Right cardiac atrium (tissue), 5 donors: Measurements from ENCODE around the gene NEAT1. TPM values are rescaled to one million over a fixed set of nuclear protein-coding genes. Genes with fewer than 3 reads are reported as not detected.
A peak's percentile ranks its signal among the peaks of the same experiment; 100 is the strongest.

Experiments used
- ATAC-seq, 2 donors: fragments of 200-7000 bp; cut with Tn5 transposase; one replicate each; pipeline versions ENCODE4 v1.8.0 to v1.9.1; 2020; ENCODE audit warnings: moderate library complexity in 2 of 2, mild to moderate bottlenecking in 1 of 2
- DNase-seq, 3 donors: peaks; one replicate each; pipeline ENCODE4 v3.0.0-alpha.2; 2020
- H3K27ac ChIP-seq: one replicate; pipeline ENCODE4 v1.5.1; 2013; ENCODE audit warnings: mild to moderate bottlenecking, low read length, control low read depth, moderate library complexity
- H3K27me3 ChIP-seq: one replicate; pipeline ENCODE4 v1.6.1; 2013; ENCODE audit not compliant: control insufficient read depth, insufficient read depth
- H3K4me1 ChIP-seq: one replicate; pipeline ENCODE4 v1.6.1; 2013; ENCODE audit warnings: low read length; ENCODE audit not compliant: control insufficient read depth, insufficient read depth
- H3K4me3 ChIP-seq: one replicate; pipeline ENCODE4 v1.5.1; 2013; ENCODE audit warnings: low read length, control low read depth
- H3K9me3 ChIP-seq: one replicate; pipeline ENCODE4 v1.6.1; 2013; ENCODE audit warnings: low read length; ENCODE audit not compliant: control insufficient read depth
- WGBS: extraction: QIAGEN DNeasy Blood & Tissue Kit; methylation state at CpG from one replicate; pipeline ENCODE4 v1.1.7; 2013; 5-methylcytosine and 5-hydroxymethylcytosine counted together
- intact Hi-C, 4 donors: fragments of 100-400 bp; cut with DNase I; formaldehyde crosslinking; loops; one replicate each; pipeline versions ENCODE4 v1.11.0 to v1.14.0; 2022 to 2023
- polyA plus RNA-seq: library from polyadenylated mRNA; stranded (reverse); fragments of 200-250 nt; gene quantifications from one replicate; pipeline ENCODE4 v1.2.3, GENCODE V29; 2013
- total RNA-seq, 4 donors: library from RNA; stranded (reverse); fragmentation: NEBNext Ultra II Directional; extraction: Animal tissue kit (Norgen Biotek cat#: 25700); gene quantifications; one replicate each; pipeline ENCODE4 v1.2.1, GENCODE V29; 2021
- donor health status: healthy with polysubstance abuse.
- donor health status: DM: no; HTN: yes; CAD: no.
- donor health status: DM: no; HTN: no; CAD: no.
- donor health status: DM: no; HTN: yes; CAD: no; lungs with severe emphysema.
- donor health status: DM: yes; HTN: yes; CAD: no.

NEAT1 gene
- total and polyA plus RNA-seq, 5 donors, result 346 to 441 (median 440) TPM

DNA sequence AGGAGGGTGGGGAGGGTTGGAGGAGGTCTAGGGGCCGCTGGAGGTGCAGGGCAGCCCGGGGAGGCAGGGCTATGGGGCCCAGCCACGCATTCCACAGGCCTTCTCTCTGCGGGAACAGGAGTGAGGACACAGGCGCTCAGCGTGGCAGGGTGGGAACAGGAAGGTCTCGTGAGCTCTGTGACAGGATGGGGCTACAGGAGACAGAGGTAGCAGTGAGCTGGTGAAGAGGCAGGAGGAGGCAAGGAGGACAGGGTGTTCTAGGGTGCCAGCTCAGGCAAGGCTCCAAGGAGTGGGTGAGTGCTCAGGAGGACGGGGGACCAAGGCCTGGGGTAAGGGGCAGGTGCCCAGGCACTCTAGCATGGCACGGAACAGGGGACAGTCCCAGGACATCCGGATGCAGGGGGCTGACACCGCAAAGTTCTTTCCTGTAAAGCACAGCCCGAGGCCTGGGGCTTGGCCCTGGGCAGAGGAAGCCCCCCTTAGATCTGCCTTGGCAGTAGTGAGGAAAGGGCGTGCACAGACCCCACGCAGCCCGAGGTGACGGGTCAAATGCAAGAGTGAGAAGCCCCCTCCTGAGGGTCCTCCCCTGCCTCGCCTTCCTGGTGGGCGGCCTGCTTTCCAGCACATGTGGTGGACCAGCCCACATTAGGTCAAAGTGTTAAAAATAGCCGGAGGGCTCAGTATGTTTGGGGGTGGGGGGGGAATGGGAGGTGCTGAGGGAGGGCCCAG is 4.7 kb upstream of the NEAT1 start:
- Histone ChIP-seq H3K4me3 (no peak overlapping the region), H3K27me3 (no peaks in the 10 kb centered on the region), H3K9me3 (no peaks in the 10 kb centered on the region), H3K4me1 (peaks cover 14% of the 10 kb centered on the region), H3K27ac (peak overlapping the region; percentile 95)
- ATAC-seq (peak; percentile 2 to 3), DNase-seq (peak; percentile 66 to 85 (median 85))
- intact Hi-C loops, result loop anchor here in 3 of 4 donors (2.0 to 5.0 kb wide), 3 partner anchors 81 to 94 kb away; partner anchors contain the start of gene MALAT1 (in 1 of the 3)
- 9% methylated on average over 19 of the region's 19 CpGs for WGBS

DNA sequence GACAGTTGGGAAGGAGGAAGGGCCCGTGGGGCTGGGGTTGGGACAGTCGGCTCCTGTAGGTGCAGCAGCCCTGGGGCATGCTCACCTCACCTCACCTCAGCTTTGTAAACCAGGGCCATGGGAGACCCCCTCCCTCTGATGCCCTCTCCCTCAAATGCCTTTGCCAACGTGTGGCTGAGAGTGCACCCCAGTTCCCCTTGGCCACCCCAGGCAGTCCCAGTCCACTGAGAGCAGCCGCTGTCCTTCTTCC is 4.2 kb upstream of the NEAT1 start:
- ATAC-seq (no peak), DNase-seq (no peak)
- no peaks in the 10 kb centered on the region for H3K27me3 ChIP-seq
- WGBS, result 0% methylated on average over 4 of the region's 4 CpGs
- intact Hi-C loops, result loop anchor here in 3 of 4 donors (2.0 to 5.0 kb wide), 3 partner anchors 80 to 94 kb away; partner anchors contain the start of gene MALAT1 (in 1 of the 3)
- H3K9me3 ChIP-seq, result no peaks in the 10 kb centered on the region
- no peak overlapping the region for H3K4me3 ChIP-seq
- H3K27ac ChIP-seq, result peak overlapping the region; percentile 95
- peaks cover 14% of the 10 kb centered on the region for H3K4me1 ChIP-seq

DNA sequence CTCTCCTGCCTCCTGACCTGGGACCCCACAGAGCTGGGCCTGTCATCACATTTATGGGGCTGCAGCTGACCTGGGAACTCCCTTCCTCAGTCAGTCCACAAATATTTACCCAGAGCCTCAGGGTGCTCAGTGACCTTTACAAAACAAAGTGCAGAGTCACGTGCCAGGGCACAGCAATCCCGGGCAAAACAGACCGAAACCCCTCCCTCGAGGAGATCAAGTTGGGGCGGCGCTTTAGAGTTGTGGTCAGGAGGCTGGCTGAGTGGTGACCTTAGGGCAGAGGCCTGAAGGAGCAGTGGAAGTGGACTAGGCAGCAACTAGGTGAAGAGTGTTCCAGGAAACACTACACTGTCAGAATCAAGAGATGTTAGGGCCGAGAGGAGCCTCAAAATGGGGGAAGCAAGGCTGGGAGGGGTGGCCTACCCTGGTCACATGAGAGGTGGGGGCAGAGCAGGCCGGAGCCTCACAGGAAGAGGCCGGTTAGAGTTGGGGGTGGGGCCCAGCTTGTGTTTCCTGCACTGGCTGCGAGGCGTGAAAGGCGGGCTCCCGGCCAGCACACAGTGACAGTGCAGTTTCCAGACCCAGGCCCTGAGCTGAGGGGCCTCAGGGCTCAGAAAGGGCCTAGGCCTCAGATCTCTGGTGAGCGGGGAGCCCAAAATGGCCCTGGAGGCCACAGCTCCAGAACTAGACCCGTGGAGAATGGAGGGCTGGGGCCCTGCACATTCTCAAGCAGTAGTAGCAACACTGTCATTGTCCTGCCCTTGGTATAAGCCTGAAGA is 3.7 kb upstream of the NEAT1 start:
- Histone ChIP-seq H3K27me3 (no peaks in the 10 kb centered on the region), H3K4me3 (peak overlapping the region; percentile 43), H3K9me3 (no peaks in the 10 kb centered on the region), H3K4me1 (peaks cover 14% of the 10 kb centered on the region), H3K27ac (peak overlapping the region; percentile 95)
- ATAC-seq (peak; percentile 63), DNase-seq (peak; percentile 99 to 100 (median 99))
- WGBS, result under 1% methylated on average over 15 of the region's 15 CpGs
- intact Hi-C loops, result loop anchor here in 3 of 4 donors (2.0 to 5.0 kb wide), 3 partner anchors 80 to 93 kb away; partner anchors contain the start of gene MALAT1 (in 1 of the 3)

DNA sequence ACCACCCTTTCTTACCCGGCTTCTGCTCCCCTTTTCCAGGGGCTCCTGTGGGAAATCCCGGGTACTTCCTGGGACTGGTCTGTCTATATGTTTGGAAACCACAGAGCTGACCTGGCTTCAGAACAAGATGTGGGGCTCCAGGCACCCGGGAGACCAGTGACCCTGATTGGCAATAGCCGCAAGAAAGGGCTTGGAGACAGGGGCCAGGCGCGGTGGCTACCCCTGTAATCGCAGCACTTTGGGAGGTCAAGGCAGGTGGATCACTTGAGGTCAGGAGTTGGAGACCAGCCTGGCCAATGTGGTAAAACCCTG is 3.2 kb upstream of the NEAT1 start:
- Histone ChIP-seq H3K27ac (peak overlapping the region; percentile 95), H3K27me3 (no peaks in the 10 kb centered on the region), H3K4me3 (peak overlapping the region; percentile 43), H3K9me3 (no peaks in the 10 kb centered on the region), H3K4me1 (peaks cover 14% of the 10 kb centered on the region)
- intact Hi-C loops, result loop anchor here in 3 of 4 donors (2.0 to 5.0 kb wide), 3 partner anchors 79 to 93 kb away; partner anchors contain the start of gene MALAT1 (in 1 of the 3)
- peak in 2 of 3 donors; percentile 65 to 67 for DNase-seq
- ATAC-seq, result no peak
- 23% methylated on average over 7 of the region's 7 CpGs for WGBS

DNA sequence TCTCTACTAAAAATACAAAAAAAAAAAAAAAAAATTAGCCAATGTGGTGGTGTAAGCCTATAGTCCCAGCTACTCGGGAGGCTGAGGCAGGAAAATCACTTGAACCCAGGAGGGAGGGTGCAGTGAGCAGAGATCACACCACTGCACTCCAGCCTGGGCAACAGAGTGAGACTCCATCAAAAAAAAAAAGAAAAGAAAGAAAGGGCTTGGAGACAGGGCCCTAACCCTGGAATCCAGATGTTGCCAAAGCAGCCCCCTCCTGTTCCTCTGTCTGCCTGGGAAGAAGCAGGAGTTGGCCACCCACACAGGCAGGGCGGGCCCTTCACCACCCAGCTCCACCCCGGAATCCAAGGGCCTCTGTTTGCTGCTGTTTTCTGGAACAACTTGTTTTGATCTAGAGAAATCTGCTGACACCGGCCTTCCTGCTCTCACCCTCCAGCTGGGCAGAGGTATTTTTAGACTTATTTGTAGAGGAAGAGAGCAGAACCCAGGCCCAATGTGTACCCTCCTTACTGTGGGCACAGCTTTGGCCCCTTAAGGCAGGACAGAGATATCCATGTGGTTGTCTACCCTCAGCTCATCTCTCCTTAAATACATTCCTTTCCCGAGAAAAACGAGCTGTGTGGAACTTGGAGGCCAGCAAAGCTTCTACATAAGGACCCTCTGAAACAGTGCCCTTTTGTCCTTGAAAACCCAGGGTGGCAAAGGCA is 2.7 kb upstream of the NEAT1 start:
- ATAC-seq (peak; percentile 40 to 54), DNase-seq (peak; percentile 92 to 97 (median 95))
- intact Hi-C loops, result loop anchor here in 3 of 4 donors (2.0 to 5.0 kb wide), 4 partner anchors 77 to 92 kb away; partner anchors contain the start of gene MALAT1 (in 2 of the 3)
- H3K27me3 ChIP-seq, result no peaks in the 10 kb centered on the region
- H3K9me3 ChIP-seq, result no peaks in the 10 kb centered on the region
- H3K27ac ChIP-seq, result peak overlapping the region; percentile 95
- no peak overlapping the region for H3K4me3 ChIP-seq
- H3K4me1 ChIP-seq, result peaks cover 14% of the 10 kb centered on the region
- WGBS, result under 1% methylated on average over 6 of the region's 6 CpGs

DNA sequence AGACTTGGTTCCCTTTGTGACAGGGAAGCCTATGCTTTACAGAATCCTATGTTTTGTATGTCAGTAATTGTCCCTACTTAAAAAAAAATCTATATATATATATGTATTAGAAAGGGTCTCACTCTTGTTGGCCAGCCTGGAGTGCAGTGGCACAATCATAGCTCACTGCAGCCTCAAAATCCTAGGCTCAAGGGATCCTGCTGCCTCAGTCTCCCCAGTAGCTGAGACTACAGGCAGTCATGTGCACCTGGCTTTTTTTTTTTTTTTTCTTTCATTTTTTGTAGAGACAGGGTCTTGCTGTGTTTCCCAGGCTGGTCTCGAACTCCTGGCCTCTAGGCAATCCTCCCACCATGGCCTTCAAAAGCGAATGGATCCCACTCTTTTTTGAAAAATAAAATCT is 2.1 kb upstream of the NEAT1 start:
- no peaks in the 10 kb centered on the region for H3K9me3 ChIP-seq
- peak in 2 of 3 donors; percentile 9 to 26 for DNase-seq
- ATAC-seq, result no peak
- intact Hi-C loops, result loop anchor here in 1 of 4 donors (5.0 kb wide), 1 partner anchor 77 kb away; the partner anchor contains the start of gene MALAT1
- H3K27me3 ChIP-seq, result no peaks in the 10 kb centered on the region
- H3K4me3 ChIP-seq, result no peak overlapping the region
- H3K4me1 ChIP-seq, result peaks cover 14% of the 10 kb centered on the region
- WGBS, result 78% methylated on average over 2 of the region's 2 CpGs
- peak overlapping the region; percentile 95 for H3K27ac ChIP-seq

DNA sequence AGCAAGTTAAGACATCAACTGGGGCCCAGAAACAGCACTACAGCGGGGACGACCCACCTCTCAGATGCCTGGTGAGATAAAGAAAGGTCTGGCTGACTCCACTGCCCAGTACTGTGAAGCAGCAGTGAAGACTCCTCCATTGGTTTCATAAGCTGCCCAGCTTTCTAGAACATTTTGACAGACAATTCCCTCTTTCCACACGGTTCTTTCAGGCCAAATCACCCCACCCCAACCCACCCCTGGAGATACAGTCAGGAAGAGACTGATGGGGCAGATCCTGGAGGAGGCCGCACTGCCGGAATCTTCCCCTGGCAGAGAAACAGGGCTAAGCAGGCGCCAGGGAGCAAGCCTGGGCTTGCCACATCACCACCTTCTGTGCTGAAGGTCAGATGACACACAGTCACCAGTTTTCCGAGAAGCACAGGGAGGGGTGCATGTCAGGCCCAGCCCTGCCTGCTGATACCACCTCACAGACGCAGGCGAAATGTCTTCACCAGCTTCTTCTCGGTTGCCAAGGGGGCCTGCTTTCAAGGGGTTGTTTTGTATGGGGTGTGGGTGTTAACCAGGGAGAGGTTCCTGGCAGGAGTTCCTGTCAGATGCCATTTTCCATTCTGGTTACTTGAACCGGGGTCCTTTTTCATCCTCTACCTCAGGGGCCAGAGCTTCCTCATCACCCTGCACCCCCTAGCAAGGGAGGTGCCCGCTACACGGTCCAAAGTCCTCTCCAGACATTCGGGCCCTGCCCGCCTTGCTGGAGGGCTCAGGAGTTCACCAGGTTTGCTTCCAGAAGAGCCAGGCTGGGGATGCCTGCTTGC is 1.4 kb upstream of the NEAT1 start:
- intact Hi-C loops, result loop anchor here in 1 of 4 donors (5.0 kb wide), 1 partner anchor 76 kb away; the partner anchor contains the start of gene MALAT1
- H3K9me3 ChIP-seq, result no peaks in the 10 kb centered on the region
- ATAC-seq (peak; percentile 62 to 63), DNase-seq (peak; percentile 94 to 97 (median 96))
- H3K4me1 ChIP-seq, result peaks cover 14% of the 10 kb centered on the region
- H3K4me3 ChIP-seq, result peak overlapping the region; percentile 83
- H3K27me3 ChIP-seq, result no peaks in the 10 kb centered on the region
- 3% methylated on average over 15 of the region's 15 CpGs for WGBS
- H3K27ac ChIP-seq, result peak overlapping the region; percentile 95

DNA sequence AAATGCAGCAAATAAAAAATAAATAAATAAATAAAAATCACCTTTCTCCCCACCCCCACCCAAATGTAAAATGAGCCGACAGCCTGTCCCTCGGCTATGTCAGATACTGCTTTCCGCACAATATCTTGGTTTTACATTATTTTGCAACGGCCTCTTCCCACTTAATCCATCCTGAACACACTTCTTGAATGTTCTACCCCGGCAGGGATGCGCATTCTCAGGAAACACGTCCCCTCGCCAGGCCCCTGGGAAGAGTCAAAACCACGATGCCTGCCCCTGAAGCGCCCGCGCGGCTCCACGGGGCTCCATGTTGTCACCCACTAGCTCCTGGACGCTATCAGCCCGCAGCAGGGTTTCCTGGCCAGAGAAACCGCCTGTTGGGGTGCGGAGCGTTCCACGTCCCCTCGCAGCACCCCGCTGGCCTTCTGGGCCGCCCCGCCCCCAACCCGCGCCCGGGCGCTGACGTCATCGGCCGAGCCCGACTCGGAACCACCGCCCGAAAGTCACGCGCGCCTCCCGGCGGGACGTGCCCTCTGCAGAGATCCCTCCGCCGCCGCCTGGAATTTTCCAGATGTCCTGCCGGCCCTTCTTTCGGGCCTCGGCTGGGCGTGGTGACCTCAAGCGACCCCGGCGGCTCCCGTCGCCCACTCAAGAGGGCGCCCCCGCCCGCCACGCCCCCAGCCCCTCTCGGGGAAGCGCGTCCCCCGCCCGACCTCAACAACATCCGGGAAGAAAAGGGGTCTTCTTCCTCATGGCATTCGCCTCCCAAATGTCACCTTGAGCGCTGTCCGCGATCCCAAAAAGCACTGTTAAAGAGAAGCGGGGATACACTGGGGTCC is 585 bp upstream of the NEAT1 start:
- Histone ChIP-seq H3K9me3 (no peaks in the 10 kb centered on the region), H3K4me1 (peaks cover 13% of the 10 kb centered on the region), H3K27ac (peak overlapping the region; percentile 98), H3K27me3 (no peaks in the 10 kb centered on the region), H3K4me3 (peak overlapping the region; percentile 83)
- intact Hi-C loops, result loop anchor here in 2 of 4 donors (2.0 to 5.0 kb wide), 2 partner anchors 75 to 77 kb away; partner anchors contain the start of gene MALAT1 (in 2 of the 2)
- peak; percentile 54 to 59 for ATAC-seq
- WGBS, result under 1% methylated on average over 68 of the region's 68 CpGs
- peak; percentile 99 to 100 (median 99) for DNase-seq

DNA sequence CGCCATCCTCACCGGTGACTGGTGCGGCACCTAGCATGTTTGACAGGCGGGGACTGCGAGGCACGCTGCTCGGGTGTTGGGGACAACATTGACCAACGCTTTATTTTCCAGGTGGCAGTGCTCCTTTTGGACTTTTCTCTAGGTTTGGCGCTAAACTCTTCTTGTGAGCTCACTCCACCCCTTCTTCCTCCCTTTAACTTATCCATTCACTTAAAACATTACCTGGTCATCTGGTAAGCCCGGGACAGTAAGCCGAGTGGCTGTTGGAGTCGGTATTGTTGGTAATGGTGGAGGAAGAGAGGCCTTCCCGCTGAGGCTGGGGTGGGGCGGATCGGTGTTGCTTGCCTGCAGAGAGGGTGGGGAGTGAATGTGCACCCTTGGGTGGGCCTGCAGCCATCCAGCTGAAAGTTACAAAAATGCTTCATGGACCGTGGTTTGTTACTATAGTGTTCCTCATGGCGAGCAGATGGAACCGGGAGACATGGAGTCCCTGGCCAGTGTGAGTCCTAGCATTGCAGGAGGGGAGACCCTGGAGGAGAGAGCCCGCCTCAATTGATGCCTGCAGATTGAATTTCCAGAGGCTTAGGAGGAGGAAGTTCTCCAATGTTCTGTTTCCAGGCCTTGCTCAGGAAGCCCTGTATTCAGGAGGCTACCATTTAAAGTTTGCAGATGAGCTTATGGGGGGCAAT is 1.1 kb downstream of the NEAT1 start:
- no peak for ATAC-seq
- peaks cover 8% of the 10 kb centered on the region for H3K4me1 ChIP-seq
- H3K27ac ChIP-seq, result peak overlapping the region; percentile 98
- H3K27me3 ChIP-seq, result no peaks in the 10 kb centered on the region
- intact Hi-C loops, result loop anchor here in 2 of 4 donors (2.0 to 5.0 kb wide), 2 partner anchors 74 to 75 kb away; partner anchors contain the start of gene MALAT1 (in 2 of the 2)
- peak; percentile 37 to 62 (median 61) for DNase-seq
- H3K9me3 ChIP-seq, result no peaks in the 10 kb centered on the region
- H3K4me3 ChIP-seq, result peak overlapping the region; percentile 83
- WGBS, result under 1% methylated on average over 19 of the region's 19 CpGs
